Ecto neural progenitor cell (in vitro differentiated cells): ENCODE measurements around the gene TARS1.

Experiments used
- DNase-seq: peaks from one replicate; pipeline ENCODE4 v3.0.0-alpha.2; 2018; ENCODE audit warnings: low spot score

The TARS1 gene

GRCh38 chr5:33439905-33440481 lies 772 bp upstream of the TARS1 start:
- no peak for DNase-seq

- peak; percentile 50 for DNase-seq
Measured at GRCh38 chr5:33441241-33442177, 744 bp downstream of the TARS1 start.

- DNase-seq = no peak
Measured at GRCh38 chr5:33444542-33444941, 3.8 kb downstream of the TARS1 start.

GRCh38 chr5:33445798-33446197 lies 5.0 kb downstream of the TARS1 start:
- no peak for DNase-seq

GRCh38 chr5:33448118-33448517 lies 7.4 kb downstream of the TARS1 start:
- no peak for DNase-seq

DNA sequence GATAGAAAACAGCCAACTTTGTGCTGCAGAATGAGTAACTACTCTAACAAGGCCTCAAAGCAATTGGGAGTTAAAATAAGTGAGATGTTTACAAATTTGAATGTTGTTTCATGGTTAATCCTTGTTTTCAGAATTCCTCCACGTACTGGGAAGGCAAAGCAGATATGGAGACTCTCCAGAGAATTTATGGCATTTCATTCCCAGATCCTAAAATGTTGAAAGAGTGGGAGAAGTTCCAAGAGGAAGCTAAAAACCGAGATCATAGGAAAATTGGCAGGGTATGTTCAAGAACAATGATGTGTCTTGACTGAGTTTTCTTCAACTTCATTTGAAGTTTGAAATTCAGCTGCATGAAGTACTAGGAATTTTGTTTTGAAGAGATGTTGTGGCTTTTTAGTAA lies 16.4 kb downstream of the TARS1 start:
- DNase-seq = no peak

- DNase-seq = no peak
Measured at GRCh38 chr5:33457817-33458216, 17.1 kb downstream of the TARS1 start.

- DNase-seq = no peak
Measured at GRCh38 chr5:33460210-33460609, 19.4 kb downstream of the TARS1 start.

GRCh38 chr5:33462456-33462855 lies 21.7 kb downstream of the TARS1 start:
- DNase-seq = no peak

DNA sequence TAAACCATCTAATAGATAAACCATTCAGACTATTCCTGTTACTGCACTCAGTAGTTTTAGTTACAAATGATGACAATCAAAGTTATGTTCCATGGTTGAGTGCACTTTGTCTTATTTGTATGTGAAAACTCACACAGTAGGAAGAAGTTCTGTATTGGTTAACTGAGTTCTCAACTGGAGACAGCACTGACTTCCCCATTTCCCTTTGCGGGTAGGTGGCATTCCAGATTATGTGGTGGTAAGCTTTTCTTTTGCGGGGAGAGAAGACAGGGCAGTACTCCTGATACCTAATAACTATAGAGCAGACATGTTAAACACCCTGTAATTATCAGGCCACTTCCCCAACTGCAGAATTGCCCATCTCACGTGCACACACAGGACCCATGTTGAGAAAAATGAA lies 24.4 kb downstream of the TARS1 start:
- DNase-seq = no peak

GRCh38 chr5:33468775-33469435 lies 28.1 kb downstream of the TARS1 start:
- DNase-seq = no peak

GRCh38 chr5:33470544-33470943 lies 29.8 kb downstream of the TARS1 start:
- DNase-seq = no peak

DNA sequence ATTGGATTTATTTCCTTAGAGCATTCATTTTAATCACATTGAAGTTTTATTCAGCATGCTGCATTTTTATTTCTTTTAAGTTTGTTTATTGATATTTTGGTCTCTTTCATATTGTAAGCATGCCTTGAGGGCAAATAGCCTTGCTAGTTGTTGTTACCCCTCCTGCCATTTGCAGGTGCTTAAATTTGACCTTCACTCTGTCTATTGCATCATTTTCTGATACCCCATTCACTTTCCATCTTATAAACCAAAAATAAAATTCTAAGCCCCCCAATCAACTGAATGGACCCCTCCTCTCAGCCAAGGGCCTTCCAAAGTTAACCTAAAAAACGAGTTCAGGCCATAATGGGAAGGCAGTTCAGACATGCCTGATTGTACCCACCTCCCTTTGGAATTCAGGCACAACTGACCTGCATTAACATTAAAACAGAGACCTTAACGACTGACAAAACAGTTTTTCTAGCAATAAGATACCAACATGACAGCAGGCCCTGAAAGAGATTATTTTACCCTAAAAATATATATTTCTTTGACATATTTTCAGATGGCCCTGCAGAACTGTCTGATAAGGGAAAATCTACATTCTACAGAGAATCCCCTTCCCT lies 32.1 kb downstream of the TARS1 start:
- DNase-seq = no peak

GRCh38 chr5:33474004-33474403 lies 33.2 kb downstream of the TARS1 start:
- no peak for DNase-seq

GRCh38 chr5:33474931-33475499 lies 34.2 kb downstream of the TARS1 start:
- no peak for DNase-seq

DNA sequence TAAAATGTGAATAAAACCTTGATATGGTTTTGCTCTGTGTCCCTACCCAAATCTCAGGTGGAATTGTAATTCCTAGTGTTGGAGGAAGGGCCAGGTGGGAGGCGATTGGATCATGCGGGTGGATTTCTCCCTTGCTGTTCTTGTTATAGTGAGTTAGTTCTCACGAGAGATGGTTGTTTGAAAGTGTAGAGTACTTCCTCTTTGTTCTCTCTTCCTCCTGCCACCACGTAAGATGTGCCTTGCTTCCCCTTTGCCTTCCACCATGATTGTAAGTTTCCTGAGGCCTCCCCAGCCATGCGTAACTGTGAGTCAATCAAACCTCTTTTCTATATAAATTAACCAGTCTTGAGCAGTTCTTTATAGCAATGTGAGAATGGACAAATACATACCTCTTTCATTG lies 34.9 kb downstream of the TARS1 start:
- no peak for DNase-seq

- DNase-seq = no peak
Measured at GRCh38 chr5:33476992-33477391, 36.2 kb downstream of the TARS1 start.

DNA sequence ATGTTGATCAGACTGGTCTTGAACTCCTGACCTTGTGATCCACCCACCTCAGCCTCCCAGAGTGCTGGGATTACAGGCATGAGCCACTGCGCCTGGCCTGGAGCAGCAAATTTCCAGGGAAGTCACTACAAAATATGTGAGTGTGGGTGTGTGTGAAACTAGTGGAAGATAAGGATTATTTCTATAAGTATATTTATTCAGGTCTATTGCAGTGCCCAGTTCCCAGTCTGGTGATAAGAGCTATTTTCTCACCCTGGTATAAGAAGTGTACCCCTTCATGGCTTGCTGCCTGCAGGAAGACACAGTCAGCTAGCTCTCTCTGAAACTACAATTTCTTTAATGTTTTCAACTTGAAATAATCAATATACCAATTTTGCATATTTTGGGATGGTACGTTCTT lies 37.1 kb downstream of the TARS1 start:
- no peak for DNase-seq

- no peak for DNase-seq
Measured at GRCh38 chr5:33479311-33479710, 38.5 kb downstream of the TARS1 start.

DNA sequence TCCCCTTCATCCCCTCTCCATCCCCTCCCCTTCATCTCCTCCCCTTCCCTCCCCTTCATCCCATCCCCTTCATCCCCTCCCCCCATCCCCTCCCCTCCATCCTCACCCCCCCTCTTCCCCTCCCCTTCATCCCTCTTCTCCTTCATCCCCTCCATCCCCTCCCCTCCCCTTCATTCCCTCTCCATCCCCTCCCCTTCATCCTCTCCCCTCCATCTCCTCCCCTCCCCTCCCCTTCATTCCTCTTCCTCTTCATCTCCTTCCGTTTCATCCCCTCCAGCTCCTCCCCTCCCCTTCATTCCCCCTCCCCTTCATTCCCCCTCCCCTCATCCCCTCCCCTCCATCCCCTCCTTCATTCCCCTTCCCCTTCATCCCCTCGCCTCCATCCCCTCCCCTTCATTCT lies 40.1 kb downstream of the TARS1 start:
- DNase-seq = no peak

- no peak for DNase-seq
Measured at GRCh38 chr5:33482335-33482734, 41.6 kb downstream of the TARS1 start.

GRCh38 chr5:33487236-33487635 lies 46.5 kb downstream of the TARS1 start:
- no peak for DNase-seq
